Neuron (in vitro differentiated cells): ENCODE measurements around the gene MYOZ3.

ENCODE experiments used
- H2AFZ ChIP-seq: one replicate; pipeline ENCODE4 v1.6.1; 2013; ENCODE audit warnings: low read depth, mild to moderate bottlenecking, inconsistent platforms, low read length, moderate library complexity
- H3K27me3 ChIP-seq: one replicate; pipeline ENCODE4 v1.6.1; 2013; ENCODE audit warnings: low read length; ENCODE audit not compliant: insufficient read depth
- H3K36me3 ChIP-seq: one replicate; pipeline ENCODE4 v1.6.1; 2013; ENCODE audit warnings: low read length; ENCODE audit not compliant: insufficient read depth
- H3K4me1 ChIP-seq: one replicate; pipeline ENCODE4 v1.6.1; 2013; ENCODE audit warnings: low read length; ENCODE audit not compliant: insufficient read depth
- H3K4me3 ChIP-seq: 2 replicates; pipeline ENCODE4 v1.5.1; 2013; ENCODE audit warnings: mild to moderate bottlenecking, low read length, moderate library complexity
- H3K9me3 ChIP-seq: one replicate; pipeline ENCODE4 v1.6.1; 2013; ENCODE audit warnings: low read length

The MYOZ3 gene

DNA sequence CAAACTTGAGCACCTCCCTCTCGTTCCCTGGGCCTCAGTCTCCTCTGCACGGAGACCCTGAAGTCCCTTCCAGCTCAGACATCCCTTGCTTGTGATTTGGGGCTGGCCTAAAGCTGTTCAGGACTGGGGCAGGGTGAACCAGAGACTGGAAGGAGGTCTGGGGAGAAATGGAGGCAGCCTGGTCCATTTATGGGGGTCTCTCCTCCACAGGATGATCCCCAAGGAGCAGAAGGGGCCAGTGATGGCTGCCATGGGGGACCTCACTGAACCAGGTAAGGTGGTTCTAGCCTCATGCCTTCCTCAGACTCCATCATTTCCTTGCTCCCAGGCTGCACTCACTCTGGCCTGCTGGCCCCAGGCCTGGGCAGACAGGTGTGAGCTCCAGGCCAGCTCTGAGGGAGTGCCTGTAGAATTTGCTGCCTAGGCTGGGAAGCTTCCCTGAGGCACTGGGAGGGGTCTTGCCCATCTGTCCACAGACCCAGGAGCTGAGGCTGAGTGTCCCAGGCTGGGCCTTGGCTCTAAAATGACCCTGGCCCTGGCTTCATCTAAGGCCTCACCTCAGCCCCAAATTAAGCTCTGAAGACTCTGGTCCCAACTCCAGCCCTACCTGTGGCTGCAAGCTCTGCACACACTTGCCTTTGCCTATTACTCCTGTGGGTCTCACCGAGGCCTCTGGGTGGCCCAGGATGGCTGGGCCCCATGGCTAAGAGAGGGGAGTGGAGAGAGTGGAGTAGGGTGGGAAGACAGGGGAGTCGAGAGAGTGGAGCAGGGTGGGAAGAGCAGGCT, 1.9 kb downstream of the MYOZ3 start:
- no peaks in the 10 kb centered on the region for H3K36me3 ChIP-seq
- H3K4me1 ChIP-seq = no peaks in the 10 kb centered on the region
- H3K4me3 ChIP-seq = no peak overlapping the region
- H2AFZ ChIP-seq = no peak overlapping the region
- peaks cover 39% of the 10 kb centered on the region for H3K27me3 ChIP-seq
- H3K9me3 ChIP-seq = no peaks in the 10 kb centered on the region

DNA sequence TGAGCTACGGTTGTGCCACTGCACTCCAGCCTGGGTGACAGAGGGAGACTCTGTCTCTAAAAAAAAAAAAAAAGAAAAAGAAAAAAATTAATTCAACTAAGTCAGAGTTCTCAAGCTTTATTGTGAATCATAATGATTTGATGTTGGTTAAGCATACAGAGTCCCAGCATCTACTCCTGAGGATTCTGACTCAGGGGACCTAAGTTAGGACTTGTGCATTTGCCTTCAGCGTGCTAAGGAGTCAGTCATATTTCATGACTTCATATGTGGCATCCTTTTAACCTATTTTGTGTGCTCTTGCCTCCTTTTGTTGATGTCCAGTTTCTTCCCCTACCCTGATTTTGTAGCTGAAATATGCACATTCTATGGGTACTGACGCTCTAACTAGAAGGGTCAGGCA, 2.9 kb downstream of the MYOZ3 start:
- Histone ChIP-seq H3K27me3 (peaks cover 39% of the 10 kb centered on the region), H3K4me1 (no peaks in the 10 kb centered on the region), H2AFZ (no peak overlapping the region), H3K4me3 (no peak overlapping the region), H3K36me3 (no peaks in the 10 kb centered on the region), H3K9me3 (no peaks in the 10 kb centered on the region)

DNA sequence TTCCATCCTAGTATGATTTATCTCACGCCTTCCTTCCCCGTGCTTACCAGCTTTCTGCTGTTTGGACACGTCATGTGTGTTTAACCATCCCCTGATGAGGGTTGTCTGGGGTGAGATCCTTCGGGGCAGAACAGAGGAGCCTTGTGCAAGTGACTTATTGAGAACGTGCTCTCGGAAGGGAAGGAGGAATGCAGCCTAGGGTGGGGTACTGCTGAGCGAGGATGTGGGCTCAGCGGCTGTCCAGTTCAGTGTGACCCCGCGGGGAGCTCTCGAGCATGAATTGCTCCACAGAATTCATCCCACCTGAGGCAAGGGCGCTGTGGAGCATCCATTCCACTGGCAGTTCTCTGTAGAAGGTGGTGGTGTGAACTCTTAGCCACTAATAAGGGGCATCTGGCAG, 4.0 kb downstream of the MYOZ3 start:
- Histone ChIP-seq H3K4me1 (no peaks in the 10 kb centered on the region), H3K36me3 (no peaks in the 10 kb centered on the region), H2AFZ (no peak overlapping the region), H3K9me3 (no peaks in the 10 kb centered on the region), H3K4me3 (no peak overlapping the region), H3K27me3 (peaks cover 31% of the 10 kb centered on the region)

DNA sequence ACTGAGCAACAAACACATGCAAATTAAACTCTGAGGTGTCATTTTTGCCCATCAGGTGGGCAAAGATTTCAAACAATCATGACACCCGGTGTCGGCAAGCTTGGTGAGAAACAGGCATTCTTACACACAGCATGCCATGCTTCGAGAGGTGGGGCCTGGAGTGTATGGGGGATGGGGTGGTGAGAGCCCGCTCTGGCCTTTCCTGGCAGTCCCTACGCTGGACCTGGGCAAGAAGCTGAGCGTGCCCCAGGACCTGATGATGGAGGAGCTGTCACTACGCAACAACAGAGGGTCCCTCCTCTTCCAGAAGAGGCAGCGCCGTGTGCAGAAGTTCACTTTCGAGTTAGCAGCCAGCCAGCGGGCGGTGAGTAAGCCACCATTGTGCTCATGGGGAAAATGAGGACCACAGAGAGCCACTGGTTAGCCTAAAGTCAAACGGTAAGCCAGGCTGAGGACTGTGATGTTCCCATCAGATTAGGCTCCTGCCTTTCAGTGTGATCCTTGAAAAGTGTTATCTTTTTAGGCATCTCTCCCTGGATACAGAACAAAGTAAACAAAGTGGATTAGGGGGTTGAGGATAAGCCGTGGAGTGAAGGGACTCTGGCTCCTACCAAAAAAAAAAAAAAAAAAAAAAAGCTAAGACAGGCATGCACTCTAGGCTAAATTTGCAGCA, 9.4 kb downstream of the MYOZ3 start:
- peaks cover 31% of the 10 kb centered on the region for H3K27me3 ChIP-seq
- peaks cover 4% of the 10 kb centered on the region for H3K9me3 ChIP-seq
- no peak overlapping the region for H3K4me3 ChIP-seq
- H2AFZ ChIP-seq = no peak overlapping the region
- H3K4me1 ChIP-seq = peaks cover 3% of the 10 kb centered on the region
- no peaks in the 10 kb centered on the region for H3K36me3 ChIP-seq

DNA sequence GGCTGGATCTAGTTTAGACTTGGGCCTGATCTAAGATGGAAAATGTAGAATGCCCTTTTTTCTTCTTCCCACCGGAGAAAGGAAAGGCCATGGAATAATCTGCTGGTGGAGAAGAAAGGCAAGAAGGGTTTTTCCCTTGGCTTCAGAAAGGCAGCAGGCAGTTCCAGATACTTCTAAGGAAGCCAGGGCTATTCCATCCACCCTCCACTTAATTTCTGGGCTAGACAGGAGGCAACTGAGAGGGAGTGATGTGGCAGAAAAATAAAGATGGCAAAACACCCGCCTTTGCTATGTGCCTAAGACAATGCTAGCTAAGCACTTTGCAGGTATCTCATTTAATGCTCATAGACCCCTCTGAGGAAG, 9.9 kb downstream of the MYOZ3 start:
- H3K4me1 ChIP-seq = peaks cover 3% of the 10 kb centered on the region
- no peak overlapping the region for H2AFZ ChIP-seq
- peaks cover 4% of the 10 kb centered on the region for H3K9me3 ChIP-seq
- no peak overlapping the region for H3K4me3 ChIP-seq
- H3K36me3 ChIP-seq = no peaks in the 10 kb centered on the region
- peaks cover 31% of the 10 kb centered on the region for H3K27me3 ChIP-seq

DNA sequence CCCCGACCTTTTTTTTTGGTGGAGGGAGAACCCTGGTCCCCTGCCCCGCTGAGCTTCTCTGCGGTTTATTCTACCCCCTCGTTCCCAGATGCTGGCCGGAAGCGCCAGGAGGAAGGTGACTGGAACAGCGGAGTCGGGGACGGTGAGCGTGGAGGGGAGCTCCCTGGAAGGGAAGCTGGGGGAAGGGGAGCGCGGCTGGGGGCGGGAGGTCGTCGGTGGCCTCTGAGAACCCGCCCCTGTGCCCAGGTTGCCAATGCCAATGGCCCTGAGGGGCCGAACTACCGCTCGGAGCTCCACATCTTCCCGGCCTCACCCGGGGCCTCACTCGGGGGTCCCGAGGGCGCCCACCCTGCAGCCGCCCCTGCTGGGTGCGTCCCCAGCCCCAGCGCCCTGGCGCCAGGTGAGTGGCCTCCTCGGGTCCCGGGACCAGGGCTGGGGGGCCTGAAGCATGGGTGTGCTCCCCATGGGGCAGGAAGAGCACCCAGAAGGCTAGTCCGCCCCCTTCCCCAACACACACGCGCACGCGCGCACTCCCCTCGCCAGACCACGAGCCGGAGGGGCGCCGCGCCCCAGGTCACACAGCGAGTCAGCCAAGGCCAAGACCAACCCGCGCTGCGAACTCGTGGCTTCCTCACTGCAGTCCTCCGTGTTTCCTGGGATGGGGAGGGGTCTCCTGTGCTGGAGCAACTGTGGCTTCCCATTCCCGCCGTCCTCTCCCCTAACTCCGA, 10.6 kb downstream of the MYOZ3 start:
- peak overlapping the region; percentile 62 for H2AFZ ChIP-seq
- peak overlapping the region; percentile 43 for H3K4me3 ChIP-seq
- peaks cover 31% of the 10 kb centered on the region for H3K27me3 ChIP-seq
- H3K36me3 ChIP-seq = no peaks in the 10 kb centered on the region
- H3K4me1 ChIP-seq = peaks cover 3% of the 10 kb centered on the region
- H3K9me3 ChIP-seq = peaks cover 4% of the 10 kb centered on the region

DNA sequence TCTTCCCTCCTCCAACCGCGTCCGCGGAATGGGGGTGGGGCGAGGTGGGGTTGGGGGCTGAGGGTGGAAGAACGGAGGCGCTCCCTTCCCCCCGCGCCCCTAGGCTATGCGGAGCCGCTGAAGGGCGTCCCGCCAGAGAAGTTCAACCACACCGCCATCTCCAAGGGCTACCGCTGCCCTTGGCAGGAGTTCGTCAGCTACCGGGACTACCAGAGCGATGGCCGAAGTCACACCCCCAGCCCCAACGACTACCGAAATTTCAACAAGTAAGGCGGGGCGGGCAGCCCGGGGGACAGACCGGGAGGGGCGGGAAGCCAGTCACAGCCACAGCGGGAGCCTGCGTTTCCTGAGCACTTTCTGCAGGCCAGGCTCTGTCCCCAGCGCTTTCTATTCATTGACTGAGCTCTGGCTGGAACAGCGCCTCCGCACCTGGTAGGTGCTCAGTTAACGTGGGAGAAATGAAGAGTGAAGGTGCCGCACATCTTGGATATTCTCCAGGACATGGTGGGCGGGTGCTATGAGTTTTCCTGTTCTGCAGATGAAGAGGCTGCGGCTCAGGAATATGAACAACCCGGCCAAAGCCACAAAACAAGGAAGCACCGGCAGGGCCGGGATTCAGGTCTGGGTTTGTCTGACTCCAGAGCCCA, 11.3 kb downstream of the MYOZ3 start:
- H3K27me3 ChIP-seq = peaks cover 31% of the 10 kb centered on the region
- peaks cover 3% of the 10 kb centered on the region for H3K4me1 ChIP-seq
- peaks cover 4% of the 10 kb centered on the region for H3K9me3 ChIP-seq
- H2AFZ ChIP-seq = peak overlapping the region; percentile 62
- no peaks in the 10 kb centered on the region for H3K36me3 ChIP-seq
- H3K4me3 ChIP-seq = peak overlapping the region; percentile 43

DNA sequence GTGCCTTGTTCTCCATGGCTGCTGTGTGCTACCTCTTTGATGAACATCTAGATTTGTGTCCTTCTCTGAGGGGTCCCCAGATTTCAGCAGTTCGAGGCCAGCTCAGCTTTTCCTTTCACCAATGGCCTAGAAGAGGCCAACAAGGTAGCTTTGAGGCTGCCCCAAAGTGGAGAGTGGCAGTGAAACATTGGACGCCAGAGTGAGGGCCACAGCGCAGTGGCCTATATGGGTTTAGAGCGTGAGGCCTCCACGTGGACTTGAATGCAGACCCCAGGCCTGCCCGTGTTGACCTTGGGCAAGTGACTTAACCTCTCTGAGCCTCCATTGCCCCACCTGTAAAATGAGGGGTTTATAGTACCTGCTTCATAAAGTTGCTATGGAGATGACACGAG, 11.8 kb downstream of the MYOZ3 start:
- no peak overlapping the region for H3K4me3 ChIP-seq
- H3K27me3 ChIP-seq = peaks cover 31% of the 10 kb centered on the region
- H3K4me1 ChIP-seq = peaks cover 3% of the 10 kb centered on the region
- H3K36me3 ChIP-seq = no peaks in the 10 kb centered on the region
- H3K9me3 ChIP-seq = peaks cover 4% of the 10 kb centered on the region
- H2AFZ ChIP-seq = no peak overlapping the region

DNA sequence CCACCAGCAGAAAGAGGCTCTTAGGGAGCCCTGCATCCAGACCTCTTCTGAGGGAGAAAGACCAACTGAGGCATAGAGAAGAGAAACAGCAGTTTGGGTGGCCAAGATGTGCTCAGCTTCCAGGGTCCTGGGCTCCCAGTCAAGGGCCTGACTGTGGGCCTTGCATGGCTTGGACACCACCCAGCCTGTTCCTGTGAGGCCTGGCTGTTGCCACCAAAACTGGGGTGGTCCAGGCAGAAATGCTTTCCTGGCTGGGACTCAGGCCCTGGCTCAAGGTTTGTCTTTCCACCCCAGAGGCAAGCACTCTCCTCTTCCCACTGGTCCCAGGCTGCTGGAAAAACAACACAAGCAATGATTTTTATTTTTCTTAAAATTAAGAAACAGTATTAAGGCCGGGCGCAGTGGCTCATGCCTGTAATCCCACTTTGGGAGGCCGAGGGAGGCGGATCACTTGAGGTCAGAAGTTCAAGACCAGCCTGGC, 13.3 kb downstream of the MYOZ3 start:
- peaks cover 3% of the 10 kb centered on the region for H3K4me1 ChIP-seq
- H3K4me3 ChIP-seq = no peak overlapping the region
- H2AFZ ChIP-seq = no peak overlapping the region
- H3K9me3 ChIP-seq = peaks cover 4% of the 10 kb centered on the region
- H3K27me3 ChIP-seq = peaks cover 31% of the 10 kb centered on the region
- H3K36me3 ChIP-seq = no peaks in the 10 kb centered on the region

DNA sequence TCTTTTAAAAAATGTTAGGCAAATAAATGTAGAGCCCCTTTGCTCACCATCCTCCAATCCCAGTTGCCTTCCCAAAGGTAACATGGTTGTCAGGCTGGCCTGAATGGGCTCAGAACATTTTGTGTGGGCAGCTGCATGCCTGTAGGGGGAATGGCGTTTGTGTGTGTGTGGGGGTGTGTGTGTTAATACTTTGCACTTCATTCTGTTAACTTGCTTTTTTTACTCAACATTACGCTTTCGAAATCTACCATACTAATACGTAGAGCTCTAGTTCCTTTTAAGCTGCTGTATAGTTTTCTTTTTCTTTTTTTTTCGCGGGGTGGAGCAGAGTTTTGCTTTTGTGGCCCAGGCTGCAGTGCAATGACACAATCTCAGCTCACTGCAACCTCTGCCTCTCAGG, 14.0 kb downstream of the MYOZ3 start:
- Histone ChIP-seq H3K4me1 (peaks cover 3% of the 10 kb centered on the region), H2AFZ (no peak overlapping the region), H3K9me3 (peaks cover 4% of the 10 kb centered on the region), H3K36me3 (no peaks in the 10 kb centered on the region), H3K27me3 (peaks cover 29% of the 10 kb centered on the region), H3K4me3 (no peak overlapping the region)

DNA sequence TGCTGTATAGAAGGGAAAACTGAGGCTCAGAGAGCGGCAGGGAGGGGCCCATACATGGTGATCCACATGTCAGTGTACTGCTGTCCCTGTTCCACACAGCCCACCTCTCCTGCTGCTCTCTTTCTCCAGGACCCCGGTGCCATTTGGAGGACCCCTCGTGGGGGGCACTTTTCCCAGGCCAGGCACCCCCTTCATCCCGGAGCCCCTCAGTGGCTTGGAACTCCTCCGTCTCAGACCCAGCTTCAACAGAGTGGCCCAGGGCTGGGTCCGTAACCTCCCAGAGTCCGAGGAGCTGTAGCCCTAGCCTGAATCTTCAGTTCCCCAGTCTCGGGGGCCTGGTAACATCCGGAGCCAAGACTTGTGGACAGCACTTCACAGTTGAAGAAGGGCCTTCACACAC, 15.5 kb downstream of the MYOZ3 start:
- H3K4me1 ChIP-seq = peaks cover 3% of the 10 kb centered on the region
- H2AFZ ChIP-seq = no peak overlapping the region
- H3K36me3 ChIP-seq = no peaks in the 10 kb centered on the region
- H3K9me3 ChIP-seq = no peaks in the 10 kb centered on the region
- H3K27me3 ChIP-seq = peaks cover 14% of the 10 kb centered on the region
- H3K4me3 ChIP-seq = no peak overlapping the region

DNA sequence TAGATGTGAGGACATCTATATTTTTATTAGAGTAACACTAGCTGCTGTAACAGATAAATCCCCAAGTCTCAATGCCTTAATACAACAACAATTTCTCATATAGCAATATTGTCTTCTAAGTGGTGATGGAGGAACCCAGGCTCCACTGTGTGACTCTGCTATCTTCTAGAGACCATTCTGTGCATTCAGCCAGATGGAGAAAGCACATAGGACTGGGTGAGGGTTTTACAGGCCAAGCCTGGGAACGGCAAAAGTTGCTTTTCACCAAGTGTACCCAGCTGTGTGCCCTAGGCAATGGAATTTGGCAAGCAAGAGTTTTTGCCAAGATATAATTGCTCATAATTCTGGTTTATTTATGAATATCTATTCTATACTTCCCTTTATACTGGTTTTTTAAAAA, 28.1 kb downstream of the MYOZ3 start:
- no peaks in the 10 kb centered on the region for H3K4me1 ChIP-seq

DNA sequence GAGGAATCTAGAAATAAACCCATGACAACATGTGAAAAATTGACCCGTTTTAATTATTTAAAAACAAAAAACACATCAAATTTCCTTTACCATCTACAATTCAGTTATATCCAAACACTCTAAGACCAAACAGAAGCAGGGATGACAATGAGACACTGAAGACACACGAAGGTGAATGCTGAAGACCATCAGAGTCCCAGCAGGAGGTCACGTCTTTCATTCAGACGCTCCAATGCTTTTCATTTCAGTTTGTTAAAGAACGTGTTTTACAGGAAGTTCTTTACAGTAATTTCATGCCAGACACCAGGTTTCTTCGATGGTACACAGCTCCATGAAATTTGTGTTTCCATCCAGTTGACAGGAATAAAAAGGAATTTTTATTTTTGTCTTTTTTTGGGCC, 29.7 kb downstream of the MYOZ3 start:
- no peaks in the 10 kb centered on the region for H3K9me3 ChIP-seq
- peaks cover 54% of the 10 kb centered on the region for H3K36me3 ChIP-seq
- H3K4me3 ChIP-seq = no peak overlapping the region
- no peak overlapping the region for H2AFZ ChIP-seq
- H3K27me3 ChIP-seq = no peaks in the 10 kb centered on the region
- H3K4me1 ChIP-seq = no peaks in the 10 kb centered on the region

More for the DNA sequence above, 28.1 kb downstream of the MYOZ3 start:
- H3K9me3 ChIP-seq = no peaks in the 10 kb centered on the region
- H3K4me3 ChIP-seq = no peak overlapping the region
- peaks cover 38% of the 10 kb centered on the region for H3K36me3 ChIP-seq
- H2AFZ ChIP-seq = no peak overlapping the region
- no peaks in the 10 kb centered on the region for H3K27me3 ChIP-seq
